Measurements from ENCODE around the gene KRTAP9-8. TPM values are rescaled to one million over a fixed set of nuclear protein-coding genes. Genes with fewer than 3 reads are reported as not detected.
"Not testable (repeated sequence)": the region's sequence is repeated elsewhere in the genome, so short reads cannot be mapped to it uniquely, and the experiment has no call there.

Gene KRTAP9-8
- total RNA-seq, 2 experiments from 2014 or later: not detected

- Mint-ChIP-seq H3K36me3 (ENCODE audit: low read depth) (no peaks in the 10 kb centered on the region), H3K9me3 (no peaks in the 10 kb centered on the region), H3K4me3 (no peak overlapping the region), H3K27ac (no peak overlapping the region), H3K27me3 (no peaks in the 10 kb centered on the region), H3K4me1 (ENCODE audit: low read depth) (peaks cover 2% of the 10 kb centered on the region)
- ChIA-PET CTCF (interaction anchor here (1.4 kb wide), 1 partner anchor 412 kb away, joined by 3 read pairs; no protein-coding TSS in a partner anchor), POLR2A (no interaction called here)
- no peak for ATAC-seq
- intact Hi-C loops (cut with micrococcal nuclease): no loop called here
- no peak for TF ChIP-seq CTCF (IDR thresholded peaks at IDR 0.05)
- DNase-seq: no peak
Observed at GRCh38 chr17:41251261-41251660, 13.5 kb downstream of the KRTAP9-8 start.

- no peak overlapping the region for H3K4me3 Mint-ChIP-seq
- H3K27ac Mint-ChIP-seq: no peak overlapping the region
- H3K4me1 Mint-ChIP-seq (ENCODE audit: low read depth): peaks cover 2% of the 10 kb centered on the region
- ATAC-seq (no peak), DNase-seq (no peak)
- intact Hi-C loops (cut with micrococcal nuclease): no loop called here
- H3K36me3 Mint-ChIP-seq (ENCODE audit: low read depth): no peaks in the 10 kb centered on the region
- ChIA-PET POLR2A (no interaction called here), CTCF (no interaction called here)
- peaks cover 10% of the 10 kb centered on the region for H3K27me3 Mint-ChIP-seq
- H3K9me3 Mint-ChIP-seq: no peaks in the 10 kb centered on the region
- TF ChIP-seq CTCF (IDR thresholded peaks at IDR 0.05): no peak
Observed at GRCh38 chr17:41254861-41255260, 17.1 kb downstream of the KRTAP9-8 start.

GRCh38 chr17:41255381-41256290, 17.8 kb downstream of the KRTAP9-8 start, which contains the start of gene KRTAP9-9:
TSS of gene KRTAP9-9 (plus strand) at chr17:41255384.
- H3K36me3 Mint-ChIP-seq (ENCODE audit: low read depth); POLR2A ChIA-PET; H3K4me3 Mint-ChIP-seq; intact Hi-C loops (cut with micrococcal nuclease); H3K27me3 Mint-ChIP-seq; H3K27ac Mint-ChIP-seq; DNase-seq; H3K9me3 Mint-ChIP-seq; ATAC-seq; H3K4me1 Mint-ChIP-seq (ENCODE audit: low read depth): not testable (repeated sequence)
- CTCF ChIA-PET: interaction anchor here (1.0 kb wide), 1 partner anchor 74 kb away, joined by 3 read pairs; no protein-coding TSS in a partner anchor

- DNase-seq: no peak
- no peak for TF ChIP-seq CTCF (IDR thresholded peaks at IDR 0.05)
- ChIA-PET CTCF (interaction anchor here (1.0 kb wide), 1 partner anchor 73 kb away, joined by 3 read pairs; no protein-coding TSS in a partner anchor), POLR2A (no interaction called here)
- peaks cover 5% of the 10 kb centered on the region for H3K4me1 Mint-ChIP-seq (ENCODE audit: low read depth)
- no peak for ATAC-seq
- no peaks in the 10 kb centered on the region for H3K9me3 Mint-ChIP-seq
- H3K36me3 Mint-ChIP-seq (ENCODE audit: low read depth): no peaks in the 10 kb centered on the region
- peaks cover 10% of the 10 kb centered on the region for H3K27me3 Mint-ChIP-seq
- H3K27ac Mint-ChIP-seq: no peak overlapping the region
- no peak overlapping the region for H3K4me3 Mint-ChIP-seq
- intact Hi-C loops (cut with micrococcal nuclease): no loop called here
Observed at GRCh38 chr17:41256291-41256685, 18.5 kb downstream of the KRTAP9-8 start.

GRCh38 chr17:41258406-41258805, 20.6 kb downstream of the KRTAP9-8 start:
- no peak for TF ChIP-seq CTCF (IDR thresholded peaks at IDR 0.05)
- H3K27me3 Mint-ChIP-seq: peaks cover 10% of the 10 kb centered on the region
- no peak overlapping the region for H3K4me3 Mint-ChIP-seq
- H3K9me3 Mint-ChIP-seq: no peaks in the 10 kb centered on the region
- H3K4me1 Mint-ChIP-seq (ENCODE audit: low read depth): peaks cover 5% of the 10 kb centered on the region
- H3K36me3 Mint-ChIP-seq (ENCODE audit: low read depth): no peaks in the 10 kb centered on the region
- ChIA-PET POLR2A (no interaction called here), CTCF (no interaction called here)
- no peak for DNase-seq
- no peak overlapping the region for H3K27ac Mint-ChIP-seq
- no peak for ATAC-seq
- intact Hi-C loops (cut with micrococcal nuclease): no loop called here

Data from activated CD8-positive, alpha-beta T cell treated with anti-CD3 and anti-CD28 coated beads for 36 hours (primary cell).